Measurements from ENCODE around the gene SPANXN3.
"Not testable (repeated sequence)": the region's sequence is repeated elsewhere in the genome, so short reads cannot be mapped to it uniquely, and the experiment has no call there.

Gene SPANXN3

GRCh38 chrX:143517375-143517774, at the start of gene SPANXN3:
Gene SPANXN3, minus strand, starts transcription at chrX:143517475. Its CDS starts 84 bp downstream, at chrX:143517391.
- DNase-seq: not testable (repeated sequence)

- no peak for DNase-seq
Measured at GRCh38 chrX:143536176-143536575, 18.9 kb upstream of the SPANXN3 start.

- DNase-seq: not testable (repeated sequence)
Measured at GRCh38 chrX:143502196-143502595, 15.1 kb downstream of the SPANXN3 start.

- DNase-seq: no peak
Measured at GRCh38 chrX:143500751-143501150, 16.5 kb downstream of the SPANXN3 start.

- DNase-seq: no peak
Measured at GRCh38 chrX:143486105-143486504, 31.2 kb downstream of the SPANXN3 start.

- no peak for DNase-seq
Measured at GRCh38 chrX:143476751-143477150, 40.5 kb downstream of the SPANXN3 start.

- DNase-seq: no peak
Measured at GRCh38 chrX:143472347-143472938, 44.8 kb downstream of the SPANXN3 start.

GRCh38 chrX:143466130-143466529, 51.1 kb downstream of the SPANXN3 start:
- no peak for DNase-seq

- no peak for DNase-seq
Measured at GRCh38 chrX:143462696-143463095, 54.6 kb downstream of the SPANXN3 start.

- DNase-seq: no peak
Measured at GRCh38 chrX:143461606-143462005, 55.7 kb downstream of the SPANXN3 start.
